ENCODE measurements around the gene ILK. TPM values are rescaled to one million over a fixed set of nuclear protein-coding genes. Genes with fewer than 3 reads are reported as not detected.
A peak's percentile ranks its signal among the peaks of the same experiment; 100 is the strongest.

ILK gene
- total RNA-seq, 4 donors from 2014 or later = 159 to 211 (median 169) TPM

GRCh38 chr11:6654281-6655019, 50.9 kb downstream of the ILK start:
- no peak for DNase-seq
- in situ Hi-C loops (cut with MboI; ENCODE audit: low pct_ligation_motif_present in 1 of 4, low pct_unique_long_range_greater_than_20kb in 1 of 4, low sequenced_read_pairs in 3 of 4) (no loop called here), intact Hi-C loops (cut with DNase I; ENCODE audit: low total_unique reads) (no loop called here)
- H3K27ac ChIP-seq = peak overlapping the region; percentile 74 to 87 (median 80)
- 20 to 57% methylated on average over 2 to 9 of the region's 9 CpGs for WGBS, 2 donors (ENCODE audit: low coverage in 1 of 2)
- H3K9me3 ChIP-seq = no peaks in the 10 kb centered on the region
- H3K27me3 ChIP-seq = peaks cover 27% of the 10 kb centered on the region
- peaks cover 0 to 11% (median 5%) of the 10 kb centered on the region in 4 donors for H3K4me1 ChIP-seq
- H3K36me3 ChIP-seq = no peaks in the 10 kb centered on the region
- H3K4me3 ChIP-seq = peak overlapping the region in 2 of 4 donors; percentile 44 to 47
- TF ChIP-seq EP300 (IDR thresholded peaks at IDR 0.05; ENCODE audit: low read depth) (no peak), POLR2AphosphoS5 (IDR thresholded peaks at IDR 0.05) (peak in 1 of 3 donors; percentile 43), POLR2A (IDR thresholded peaks at IDR 0.05) (no peak)

- Histone ChIP-seq H3K36me3 (no peaks in the 10 kb centered on the region), H3K27ac (peak overlapping the region; percentile 74 to 87 (median 80)), H3K9me3 (no peaks in the 10 kb centered on the region), H3K4me1 (peaks cover 0 to 11% (median 5%) of the 10 kb centered on the region in 4 donors), H3K27me3 (peaks cover 27% of the 10 kb centered on the region), H3K4me3 (peak overlapping the region; percentile 20 to 54 (median 46))
- no peak for DNase-seq
- no peak for TF ChIP-seq POLR2A (IDR thresholded peaks at IDR 0.05)
- no peak for TF ChIP-seq POLR2AphosphoS5 (IDR thresholded peaks at IDR 0.05)
- in situ Hi-C loops (cut with MboI; ENCODE audit: low pct_ligation_motif_present in 1 of 4, low pct_unique_long_range_greater_than_20kb in 1 of 4, low sequenced_read_pairs in 3 of 4) (no loop called here), intact Hi-C loops (cut with DNase I; ENCODE audit: low total_unique reads) (no loop called here)
- 9% methylated on average over 43 of the region's 84 CpGs; no CpG with 5 or more reads in 1 of the 2 donors for WGBS, 2 donors (ENCODE audit: low coverage in 1 of 2)
Measured at GRCh38 chr11:6655020-6655789, 51.6 kb downstream of the ILK start.

- 23 to 38% methylated on average over 11 to 24 of the region's 56 CpGs for WGBS, 2 donors (ENCODE audit: low coverage in 1 of 2)
- Histone ChIP-seq H3K27me3 (peaks cover 27% of the 10 kb centered on the region), H3K4me3 (peak within 1 kb of the TSS; percentile 20 to 54 (median 46)), H3K27ac (peak within 1 kb of the TSS; percentile 74 to 87 (median 80)), H3K9me3 (no peaks in the 10 kb centered on the region), H3K4me1 (peaks cover 0 to 11% (median 5%) of the 10 kb centered on the region in 4 donors), H3K36me3 (no peaks in the 10 kb centered on the region)
- intact Hi-C loops (cut with DNase I; ENCODE audit: low total_unique reads) (no loop called here), in situ Hi-C loops (cut with MboI; ENCODE audit: low pct_ligation_motif_present in 1 of 4, low pct_unique_long_range_greater_than_20kb in 1 of 4, low sequenced_read_pairs in 3 of 4) (no loop called here)
- peak; percentile 26 for DNase-seq
- TF ChIP-seq POLR2A (IDR thresholded peaks at IDR 0.05) = peak; percentile 22
- no peak for TF ChIP-seq POLR2AphosphoS5 (IDR thresholded peaks at IDR 0.05)
Measured at GRCh38 chr11:6655790-6656583, 52.4 kb downstream of the ILK start, which contains the start of gene DCHS1. TSS of gene DCHS1 (minus strand) at chr11:6655809. CDS start at chr11:6641613, 14,196 bp downstream.

- Histone ChIP-seq H3K27me3 (peaks cover 27% of the 10 kb centered on the region), H3K36me3 (no peaks in the 10 kb centered on the region), H3K9me3 (no peaks in the 10 kb centered on the region), H3K4me3 (peak overlapping the region in 2 of 4 donors; percentile 44 to 47), H3K27ac (peak overlapping the region; percentile 74 to 82 (median 80)), H3K4me1 (peaks cover 0 to 11% (median 5%) of the 10 kb centered on the region in 4 donors)
- intact Hi-C loops (cut with DNase I; ENCODE audit: low total_unique reads) (no loop called here), in situ Hi-C loops (cut with MboI; ENCODE audit: low pct_ligation_motif_present in 1 of 4, low pct_unique_long_range_greater_than_20kb in 1 of 4, low sequenced_read_pairs in 3 of 4) (no loop called here)
- TF ChIP-seq POLR2AphosphoS5 (IDR thresholded peaks at IDR 0.05) (no peak), EP300 (IDR thresholded peaks at IDR 0.05; ENCODE audit: low read depth) (no peak), POLR2A (IDR thresholded peaks at IDR 0.05) (no peak), CTCF (IDR thresholded peaks at IDR 0.05) (no peak)
- no peak for DNase-seq
- 61 to 64% methylated on average over 2 to 4 of the region's 4 CpGs for WGBS, 2 donors (ENCODE audit: low coverage in 1 of 2)
Measured at GRCh38 chr11:6656584-6656915, 53.0 kb downstream of the ILK start.

- in situ Hi-C loops (cut with MboI; ENCODE audit: low pct_ligation_motif_present in 1 of 4, low pct_unique_long_range_greater_than_20kb in 1 of 4, low sequenced_read_pairs in 3 of 4) (no loop called here), intact Hi-C loops (cut with DNase I; ENCODE audit: low total_unique reads) (no loop called here)
- Histone ChIP-seq H3K27me3 (peaks cover 27% of the 10 kb centered on the region), H3K9me3 (no peaks in the 10 kb centered on the region), H3K27ac (peak overlapping the region; percentile 74 to 82 (median 80)), H3K36me3 (no peaks in the 10 kb centered on the region), H3K4me1 (peaks cover 0 to 11% (median 5%) of the 10 kb centered on the region in 4 donors), H3K4me3 (no peak overlapping the region)
- TF ChIP-seq EP300 (IDR thresholded peaks at IDR 0.05; ENCODE audit: low read depth) (no peak), POLR2A (IDR thresholded peaks at IDR 0.05) (no peak), CTCF (IDR thresholded peaks at IDR 0.05) (no peak), POLR2AphosphoS5 (IDR thresholded peaks at IDR 0.05) (no peak)
- 70 to 80% methylated on average over 2 to 5 of the region's 5 CpGs for WGBS, 2 donors (ENCODE audit: low coverage in 1 of 2)
- DNase-seq = no peak
Measured at GRCh38 chr11:6656936-6657335, 53.4 kb downstream of the ILK start.
